ENCODE data around the gene RSPRY1. TPM values are rescaled to one million over a fixed set of nuclear protein-coding genes. Genes with fewer than 3 reads are reported as not detected.

RSPRY1 gene
- total RNA-seq, 1 donor from 2014 or later, result 37.6 TPM

GRCh38 chr16:57140931-57141668 lies 45.0 kb upstream of the RSPRY1 start:
- intact Hi-C loops (cut with DNase I), result no loop called here
- TF ChIP-seq POLR2AphosphoS5 (IDR thresholded peaks at IDR 0.05; ENCODE audit: insufficient read depth in 1 of 2, low read depth in 1 of 2) (no peak), POLR2A (IDR thresholded peaks at IDR 0.05) (no peak)
- TF ChIP-seq, protein P1, sequence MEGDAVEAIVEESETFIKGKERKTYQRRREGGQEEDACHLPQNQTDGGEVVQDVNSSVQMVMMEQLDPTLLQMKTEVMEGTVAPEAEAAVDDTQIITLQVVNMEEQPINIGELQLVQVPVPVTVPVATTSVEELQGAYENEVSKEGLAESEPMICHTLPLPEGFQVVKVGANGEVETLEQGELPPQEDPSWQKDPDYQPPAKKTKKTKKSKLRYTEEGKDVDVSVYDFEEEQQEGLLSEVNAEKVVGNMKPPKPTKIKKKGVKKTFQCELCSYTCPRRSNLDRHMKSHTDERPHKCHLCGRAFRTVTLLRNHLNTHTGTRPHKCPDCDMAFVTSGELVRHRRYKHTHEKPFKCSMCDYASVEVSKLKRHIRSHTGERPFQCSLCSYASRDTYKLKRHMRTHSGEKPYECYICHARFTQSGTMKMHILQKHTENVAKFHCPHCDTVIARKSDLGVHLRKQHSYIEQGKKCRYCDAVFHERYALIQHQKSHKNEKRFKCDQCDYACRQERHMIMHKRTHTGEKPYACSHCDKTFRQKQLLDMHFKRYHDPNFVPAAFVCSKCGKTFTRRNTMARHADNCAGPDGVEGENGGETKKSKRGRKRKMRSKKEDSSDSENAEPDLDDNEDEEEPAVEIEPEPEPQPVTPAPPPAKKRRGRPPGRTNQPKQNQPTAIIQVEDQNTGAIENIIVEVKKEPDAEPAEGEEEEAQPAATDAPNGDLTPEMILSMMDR (IDR thresholded peaks at IDR 0.05), result no peak
- Histone ChIP-seq H3K27ac (no peak overlapping the region), H3K27me3 (no peaks in the 10 kb centered on the region), H3K36me3 (no peaks in the 10 kb centered on the region), H3K9me3 (no peaks in the 10 kb centered on the region), H3K4me1 (peaks cover 25% of the 10 kb centered on the region), H3K4me3 (no peak overlapping the region)
- no peak for DNase-seq (ENCODE audit: extremely low spot score in 2 of 2)

GRCh38 chr16:57141822-57142631 lies 44.1 kb upstream of the RSPRY1 start:
- H3K4me1 ChIP-seq, result peaks cover 34% of the 10 kb centered on the region
- no peaks in the 10 kb centered on the region for H3K9me3 ChIP-seq
- H3K4me3 ChIP-seq, result no peak overlapping the region
- no peaks in the 10 kb centered on the region for H3K36me3 ChIP-seq
- no peak for DNase-seq (ENCODE audit: extremely low spot score in 2 of 2)
- H3K27me3 ChIP-seq, result no peaks in the 10 kb centered on the region
- H3K27ac ChIP-seq, result no peak overlapping the region
- TF ChIP-seq, protein P1 (IDR thresholded peaks at IDR 0.05), result no peak
- TF ChIP-seq POLR2AphosphoS5 (IDR thresholded peaks at IDR 0.05; ENCODE audit: insufficient read depth in 1 of 2, low read depth in 1 of 2) (no peak), POLR2A (IDR thresholded peaks at IDR 0.05) (no peak)
- intact Hi-C loops (cut with DNase I), result no loop called here

GRCh38 chr16:57143149-57143921 lies 42.8 kb upstream of the RSPRY1 start:
- Histone ChIP-seq H3K27ac (no peak overlapping the region), H3K27me3 (no peaks in the 10 kb centered on the region), H3K4me3 (no peak overlapping the region), H3K4me1 (peaks cover 47% of the 10 kb centered on the region), H3K9me3 (no peaks in the 10 kb centered on the region), H3K36me3 (no peaks in the 10 kb centered on the region)
- TF ChIP-seq POLR2A (IDR thresholded peaks at IDR 0.05) (no peak), POLR2AphosphoS5 (IDR thresholded peaks at IDR 0.05; ENCODE audit: insufficient read depth in 1 of 2, low read depth in 1 of 2) (no peak)
- TF ChIP-seq, protein P1 (IDR thresholded peaks at IDR 0.05), result no peak
- DNase-seq (ENCODE audit: extremely low spot score in 2 of 2), result no peak
- intact Hi-C loops (cut with DNase I), result no loop called here

- H3K27ac ChIP-seq, result no peak overlapping the region
- H3K4me3 ChIP-seq, result no peak overlapping the region
- H3K9me3 ChIP-seq, result no peaks in the 10 kb centered on the region
- no peaks in the 10 kb centered on the region for H3K36me3 ChIP-seq
- TF ChIP-seq POLR2A (IDR thresholded peaks at IDR 0.05), result no peak
- no peak for DNase-seq (ENCODE audit: extremely low spot score in 2 of 2)
- H3K4me1 ChIP-seq, result peaks cover 54% of the 10 kb centered on the region
- intact Hi-C loops (cut with DNase I), result no loop called here
- no peaks in the 10 kb centered on the region for H3K27me3 ChIP-seq
These were observed 42.1 kb upstream of the RSPRY1 start for GRCh38 chr16:57144027-57144426.
